Esophagus (tissue), 2 donors: Measurements from ENCODE around the gene DMRT1. TPM values are rescaled to one million over a fixed set of nuclear protein-coding genes. Genes with fewer than 3 reads are reported as not detected.

ENCODE experiments used
- H3K27ac ChIP-seq, 2 donors: one replicate each; pipeline ENCODE4 v1.5.1; 2013; ENCODE audit warnings: low read depth in 2 of 2, mild to moderate bottlenecking in 2 of 2, inconsistent platforms in 1 of 2, low read length in 1 of 2, moderate library complexity in 1 of 2
- H3K27me3 ChIP-seq, 2 donors: one replicate each; pipeline ENCODE4 v1.6.1; 2013; ENCODE audit warnings: low read length in 2 of 2, control low read depth in 1 of 2, mild to moderate bottlenecking in 1 of 2; ENCODE audit not compliant: insufficient read depth in 2 of 2, control insufficient read depth in 1 of 2
- H3K36me3 ChIP-seq, 2 donors: one replicate each; pipeline ENCODE4 v1.6.1; 2013; ENCODE audit warnings: low read length in 1 of 2; ENCODE audit not compliant: control insufficient read depth in 2 of 2, insufficient read depth in 2 of 2
- H3K4me1 ChIP-seq, 2 donors: one replicate each; pipeline ENCODE4 v1.6.1; 2013; ENCODE audit warnings: low read length in 1 of 2; ENCODE audit not compliant: control insufficient read depth in 2 of 2, insufficient read depth in 2 of 2
- H3K4me3 ChIP-seq, 2 donors: one replicate each; pipeline ENCODE4 v1.5.1; 2013; ENCODE audit warnings: low read length in 2 of 2, mild to moderate bottlenecking in 2 of 2, low read depth in 1 of 2, moderate library complexity in 1 of 2
- H3K9me3 ChIP-seq, 2 donors: one replicate each; pipeline ENCODE4 v1.6.1; 2013; ENCODE audit warnings: mild to moderate bottlenecking in 2 of 2, low read depth in 1 of 2, low read length in 1 of 2, moderate library complexity in 1 of 2; ENCODE audit not compliant: control insufficient read depth in 2 of 2, insufficient read depth in 1 of 2
- WGBS, 2 donors: extraction: QIAGEN DNeasy Blood & Tissue Kit; methylation state at CpG; one replicate each; pipeline ENCODE4 v1.1.7; 2013; 5-methylcytosine and 5-hydroxymethylcytosine counted together
- polyA plus RNA-seq, 2 donors: library from polyadenylated mRNA; stranded (reverse); fragments of 200-250 nt; gene quantifications; one replicate each; pipeline ENCODE4 v1.2.3, GENCODE V29; 2013
- donor health status: healthy with polysubstance abuse.
- donor health status: Bipolar disorder and iron deficiency.

Gene DMRT1
- polyA plus RNA-seq, 2 donors, result not detected

GRCh38 chr9:806285-807156, 35.0 kb upstream of the DMRT1 start:
- Histone ChIP-seq H3K27me3 (no peaks in the 10 kb centered on the region), H3K27ac (no peak overlapping the region), H3K9me3 (no peaks in the 10 kb centered on the region), H3K4me1 (no peaks in the 10 kb centered on the region), H3K4me3 (no peak overlapping the region), H3K36me3 (no peaks in the 10 kb centered on the region)
- 52 to 57% methylated on average over 8 of the region's 8 CpGs for WGBS, 2 donors

GRCh38 chr9:811106-811531, 30.4 kb upstream of the DMRT1 start:
- no peaks in the 10 kb centered on the region for H3K9me3 ChIP-seq
- WGBS, 2 donors, result 47 to 61% methylated on average over 6 of the region's 6 CpGs
- H3K27ac ChIP-seq, result peak overlapping the region in 1 of 2 donors; percentile 44
- no peaks in the 10 kb centered on the region for H3K36me3 ChIP-seq
- no peak overlapping the region for H3K4me3 ChIP-seq
- H3K4me1 ChIP-seq, result no peaks in the 10 kb centered on the region
- no peaks in the 10 kb centered on the region for H3K27me3 ChIP-seq

GRCh38 chr9:818958-819357, 22.5 kb upstream of the DMRT1 start:
- no peaks in the 10 kb centered on the region for H3K9me3 ChIP-seq
- H3K4me3 ChIP-seq, result no peak overlapping the region
- H3K27me3 ChIP-seq, result no peaks in the 10 kb centered on the region
- 33 to 41% methylated on average over 3 of the region's 3 CpGs for WGBS, 2 donors
- H3K36me3 ChIP-seq, result no peaks in the 10 kb centered on the region
- no peaks in the 10 kb centered on the region for H3K4me1 ChIP-seq
- H3K27ac ChIP-seq, result no peak overlapping the region

- H3K9me3 ChIP-seq, result no peaks in the 10 kb centered on the region
- WGBS, 2 donors, result 73 to 77% methylated on average over 25 to 26 of the region's 26 CpGs
- no peaks in the 10 kb centered on the region for H3K4me1 ChIP-seq
- H3K36me3 ChIP-seq, result no peaks in the 10 kb centered on the region
- peaks cover 0 to 2% of the 10 kb centered on the region in 2 donors for H3K27me3 ChIP-seq
- no peak overlapping the region for H3K4me3 ChIP-seq
- H3K27ac ChIP-seq, result no peak overlapping the region
Measured at GRCh38 chr9:826500-827280, 14.8 kb upstream of the DMRT1 start.

- Histone ChIP-seq H3K4me3 (no peak overlapping the region), H3K9me3 (peaks cover 0 to under 1% of the 10 kb centered on the region in 2 donors), H3K36me3 (no peaks in the 10 kb centered on the region), H3K27ac (no peak overlapping the region), H3K27me3 (peaks cover 0 to 17% of the 10 kb centered on the region in 2 donors), H3K4me1 (peaks cover 2 to 6% of the 10 kb centered on the region in 2 donors)
- WGBS, 2 donors, result 52% methylated on average over 7 of the region's 7 CpGs
Measured at GRCh38 chr9:840343-840742, 1.2 kb upstream of the DMRT1 start.

- Histone ChIP-seq H3K27me3 (peaks cover 0 to 19% of the 10 kb centered on the region in 2 donors), H3K4me3 (no peak overlapping the region), H3K4me1 (peaks cover 2 to 8% of the 10 kb centered on the region in 2 donors), H3K9me3 (peaks cover 0 to 4% of the 10 kb centered on the region in 2 donors), H3K36me3 (no peaks in the 10 kb centered on the region), H3K27ac (no peak overlapping the region)
- WGBS, 2 donors, result 7 to 11% methylated on average over 61 of the region's 61 CpGs
Measured at GRCh38 chr9:842635-843426, 1.3 kb downstream of the DMRT1 start.

- WGBS, 2 donors, result 17 to 21% methylated on average over 12 of the region's 12 CpGs
- no peak overlapping the region for H3K27ac ChIP-seq
- peaks cover 0 to 19% of the 10 kb centered on the region in 2 donors for H3K27me3 ChIP-seq
- peaks cover 0 to 4% of the 10 kb centered on the region in 2 donors for H3K9me3 ChIP-seq
- H3K4me1 ChIP-seq, result peaks cover 2 to 8% of the 10 kb centered on the region in 2 donors
- no peaks in the 10 kb centered on the region for H3K36me3 ChIP-seq
- no peak overlapping the region for H3K4me3 ChIP-seq
Measured at GRCh38 chr9:843427-843785, 1.9 kb downstream of the DMRT1 start.

- 50 to 64% methylated on average over 7 of the region's 7 CpGs for WGBS, 2 donors
- H3K9me3 ChIP-seq, result peaks cover 0 to 4% of the 10 kb centered on the region in 2 donors
- H3K4me3 ChIP-seq, result no peak overlapping the region
- no peaks in the 10 kb centered on the region for H3K36me3 ChIP-seq
- H3K27ac ChIP-seq, result no peak overlapping the region
- peaks cover 2 to 6% of the 10 kb centered on the region in 2 donors for H3K4me1 ChIP-seq
- peaks cover 0 to 11% of the 10 kb centered on the region in 2 donors for H3K27me3 ChIP-seq
Measured at GRCh38 chr9:846852-847251, 5.4 kb downstream of the DMRT1 start.

- WGBS, 2 donors, result 39 to 57% methylated on average over 6 of the region's 6 CpGs
- Histone ChIP-seq H3K27me3 (peaks cover 2 to 8% of the 10 kb centered on the region in 2 donors), H3K27ac (no peak overlapping the region), H3K9me3 (peaks cover 0 to 4% of the 10 kb centered on the region in 2 donors), H3K4me3 (no peak overlapping the region), H3K4me1 (peaks cover 0 to 4% of the 10 kb centered on the region in 2 donors), H3K36me3 (no peaks in the 10 kb centered on the region)
Measured at GRCh38 chr9:847505-847904, 6.0 kb downstream of the DMRT1 start.
